GM18951 (cell line): ENCODE results near the gene MTMR3.
"Not testable (repeated sequence)": the region's sequence is repeated elsewhere in the genome, so short reads cannot be mapped to it uniquely, and the experiment has no call there.

Experiments
- POLR2A ChIP-seq: IDR thresholded peaks from 4 replicates; pipeline ENCODE4 v1.6.1; 2011; ENCODE audit warnings: mild to moderate bottlenecking; ENCODE audit not compliant: insufficient read length, insufficient read depth; ENCODE audit errors: extremely low read depth
- in situ Hi-C: fragments of 300-500 bp; cut with MboI; formaldehyde crosslinking; loops from one replicate; pipeline ENCODE4 v1.12.0; 2022; ENCODE audit warnings: low sequenced_read_pairs, mixed read lengths, inconsistent platforms; ENCODE audit not compliant: unreplicated experiment

The MTMR3 gene

DNA sequence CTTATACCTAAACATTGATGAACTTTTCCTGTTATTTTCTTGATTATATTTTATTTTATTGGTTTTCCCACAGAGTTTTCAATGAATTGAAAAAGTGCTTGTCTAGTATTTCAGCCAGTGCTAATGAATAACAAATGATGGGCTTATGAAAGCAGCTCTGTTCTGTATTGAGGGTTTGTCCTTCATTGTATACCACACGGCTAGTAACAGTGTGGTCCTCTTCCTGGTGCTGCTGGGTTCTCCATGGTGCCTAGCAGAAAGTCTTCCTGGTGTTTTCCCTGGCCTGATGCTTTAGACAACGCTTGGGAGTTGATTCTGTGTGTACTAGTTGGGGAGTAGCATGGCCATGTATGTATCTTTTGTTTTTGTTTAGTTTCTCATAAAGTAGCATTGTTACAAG, 89.1 kb downstream of the MTMR3 start:
- in situ Hi-C loops = no loop called here
- no peak for TF ChIP-seq POLR2A

- TF ChIP-seq POLR2A = no peak
- in situ Hi-C loops = no loop called here
Measured at GRCh38 chr22:29973269-29973668, 90.3 kb downstream of the MTMR3 start.

DNA sequence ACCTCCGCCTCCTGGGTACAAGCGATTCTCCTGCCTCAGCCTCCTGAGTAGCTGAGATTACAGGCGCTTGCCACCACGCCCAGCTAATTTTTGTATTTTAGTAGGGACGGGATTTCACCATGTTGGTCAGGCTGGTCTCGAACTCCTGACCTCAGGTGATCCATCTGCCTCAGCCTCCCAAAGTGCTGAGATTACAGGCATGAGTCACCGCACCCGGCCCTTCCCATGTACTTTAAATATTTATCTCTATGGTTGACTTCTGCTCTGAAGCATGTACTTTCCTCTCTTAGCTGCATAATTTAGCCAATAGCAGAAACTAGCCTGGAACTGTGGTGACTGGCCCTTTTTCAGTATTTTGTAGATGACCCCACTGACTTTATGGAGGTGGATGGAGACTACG, 90.7 kb downstream of the MTMR3 start:
- in situ Hi-C loops = not testable (repeated sequence)

GRCh38 chr22:29975494-29975893, 92.5 kb downstream of the MTMR3 start:
- in situ Hi-C loops = no loop called here
- TF ChIP-seq POLR2A = no peak

DNA sequence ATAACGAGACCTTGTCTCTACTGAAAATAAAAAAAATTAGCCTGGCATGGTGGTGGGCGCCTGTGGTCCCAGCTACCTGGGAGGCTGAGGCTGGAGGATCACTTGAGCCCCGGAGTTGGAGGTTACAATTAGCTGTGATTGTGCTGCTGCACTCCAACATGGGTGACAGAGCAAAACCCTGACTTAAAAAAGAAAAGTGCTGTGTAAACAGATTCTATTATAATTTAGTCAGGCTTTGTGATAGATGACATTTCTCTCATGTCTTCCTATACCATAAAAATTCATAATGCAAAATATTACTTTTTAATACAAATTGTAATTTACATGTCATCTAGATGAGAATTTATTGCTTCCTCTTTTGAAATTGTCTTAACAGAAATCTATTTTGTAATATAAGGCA, 94.1 kb downstream of the MTMR3 start:
- in situ Hi-C loops = no loop called here
- TF ChIP-seq POLR2A = no peak

DNA sequence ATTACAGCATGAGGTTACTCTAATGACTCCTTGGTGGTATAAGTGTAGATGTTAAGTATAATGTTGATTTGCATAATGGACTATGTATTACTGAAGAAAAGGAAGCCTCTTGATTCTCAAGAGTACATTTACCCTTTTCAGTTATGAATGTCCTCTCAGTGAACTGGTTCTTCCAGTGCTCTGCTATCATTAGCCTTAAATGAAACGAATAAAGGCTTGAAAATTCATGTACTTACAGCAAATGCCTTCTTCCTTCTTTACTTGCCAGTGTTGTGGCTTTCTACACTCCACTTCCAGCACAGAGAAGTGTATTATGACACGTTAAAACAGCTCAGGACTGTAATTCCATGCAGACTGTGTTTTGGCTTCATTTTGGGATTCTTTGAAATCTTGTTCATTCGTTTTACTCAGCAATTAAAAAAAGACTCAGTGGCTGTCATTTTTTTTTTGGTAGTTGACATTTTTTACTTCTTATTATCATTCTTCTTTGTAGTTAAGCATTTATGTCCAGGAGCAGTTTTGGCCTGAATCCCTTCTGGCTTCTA, 96.9 kb downstream of the MTMR3 start:
- no peak for TF ChIP-seq POLR2A
- in situ Hi-C loops = no loop called here

DNA sequence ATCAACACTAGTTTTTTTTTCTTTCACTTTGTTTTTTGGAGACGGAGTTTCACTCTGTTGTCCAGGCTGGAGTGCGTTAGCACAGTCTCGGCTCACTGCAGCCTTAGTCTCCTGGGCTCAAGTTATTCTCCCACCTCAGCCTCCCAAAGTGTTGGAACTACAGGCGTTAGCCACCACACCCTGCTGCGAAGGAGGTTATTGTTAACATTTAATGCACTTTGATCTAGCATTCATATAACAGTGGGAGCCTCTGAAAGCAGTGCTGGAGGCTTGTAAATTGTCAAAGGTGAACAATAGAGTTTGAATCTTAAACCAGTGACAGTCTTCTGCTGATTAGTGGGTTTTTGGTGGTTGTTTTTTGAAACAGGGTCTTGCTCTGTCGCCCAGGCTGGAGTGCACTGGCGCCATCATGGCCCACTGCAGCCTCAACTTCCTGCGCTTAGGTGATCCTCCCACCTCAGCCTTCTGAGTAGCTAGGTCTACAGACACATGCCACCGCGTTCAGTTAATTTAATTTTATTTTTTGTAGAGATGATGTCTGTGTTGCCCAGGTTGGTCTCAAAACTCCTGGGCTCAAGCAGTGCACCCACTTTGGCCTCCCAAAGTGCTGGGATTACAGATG, 100.4 kb downstream of the MTMR3 start:
- TF ChIP-seq POLR2A = no peak
- in situ Hi-C loops = no loop called here

DNA sequence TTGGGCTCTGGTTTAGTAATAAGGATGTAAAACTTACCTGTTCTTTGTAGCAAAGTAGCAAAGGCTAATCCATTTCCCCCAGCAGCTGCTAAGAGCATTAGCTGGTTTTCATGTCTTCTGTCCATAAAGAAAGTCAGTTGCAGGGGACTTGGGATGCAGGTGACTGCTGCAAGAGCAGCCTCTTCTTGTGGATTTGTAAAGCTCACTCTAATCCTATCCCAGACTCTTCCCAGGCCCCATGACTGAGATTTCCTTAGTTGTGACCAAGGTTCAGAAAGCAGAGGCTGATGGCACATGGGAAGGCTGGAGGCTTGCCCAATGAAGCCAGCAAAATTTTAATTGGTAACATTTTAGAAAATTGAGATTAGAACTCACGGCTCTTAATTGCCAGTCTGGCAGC, 102.9 kb downstream of the MTMR3 start:
- no peak for TF ChIP-seq POLR2A
- in situ Hi-C loops = no loop called here

- no peak for TF ChIP-seq POLR2A
- in situ Hi-C loops = no loop called here
Measured at GRCh38 chr22:29987137-29987536, 104.2 kb downstream of the MTMR3 start.

DNA sequence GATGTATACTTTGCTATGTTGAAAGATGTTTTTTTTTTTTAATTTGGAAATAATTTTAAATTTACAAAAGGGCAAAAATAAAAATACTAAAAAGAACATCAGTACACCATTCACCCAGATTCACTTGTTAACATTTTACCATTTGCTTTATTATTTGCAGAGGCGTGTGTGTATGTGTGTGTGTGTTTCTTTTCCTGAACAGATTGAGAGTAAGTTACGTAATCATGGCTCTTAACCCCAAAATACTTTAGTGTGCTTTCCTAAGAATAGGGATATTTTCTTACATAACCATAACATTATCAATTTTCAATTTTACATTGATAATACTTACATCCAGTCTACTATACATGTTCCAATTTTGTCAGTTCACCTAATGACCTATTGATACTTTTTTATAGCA, 105.7 kb downstream of the MTMR3 start:
- no peak for TF ChIP-seq POLR2A
- in situ Hi-C loops = no loop called here

DNA sequence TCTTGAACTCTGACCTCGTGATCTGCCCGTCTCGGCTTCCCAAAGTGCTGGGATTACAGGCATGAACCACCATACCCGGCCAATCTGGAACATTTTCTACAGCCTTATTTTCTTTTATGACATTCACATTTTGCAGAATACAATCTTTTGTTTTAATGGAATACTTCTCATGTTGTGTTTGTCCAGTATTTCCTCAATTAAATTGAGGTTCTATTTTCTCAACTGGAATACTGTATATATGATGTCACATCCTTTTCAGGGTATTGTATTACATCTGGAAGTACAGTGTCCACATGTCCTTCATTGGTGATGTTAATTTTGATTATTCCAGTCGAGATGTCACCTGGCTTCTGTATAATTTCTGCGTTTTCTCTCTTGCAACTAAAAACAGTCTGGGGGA, 106.5 kb downstream of the MTMR3 start:
- TF ChIP-seq POLR2A = no peak
- in situ Hi-C loops = no loop called here

- no peak for TF ChIP-seq POLR2A
- in situ Hi-C loops = no loop called here
Measured at GRCh38 chr22:29992341-29993275, 109.6 kb downstream of the MTMR3 start.

- TF ChIP-seq POLR2A = no peak
- in situ Hi-C loops = no loop called here
Measured at GRCh38 chr22:29994027-29994715, 111.2 kb downstream of the MTMR3 start.
